HG02970 (cell line): Measurements from ENCODE around the gene FBXO42.
"Not testable (repeated sequence)": the region's sequence is repeated elsewhere in the genome, so short reads cannot be mapped to it uniquely, and the experiment has no call there.

ENCODE experiments used
- ATAC-seq: cut with Tn5 transposase; IDR thresholded peaks from one replicate; pipeline ENCODE4 v1.9.1; 2021; ENCODE audit warnings: mild to moderate bottlenecking, moderate library complexity, moderate number of reproducible peaks; ENCODE audit not compliant: unreplicated experiment, low FRiP score

FBXO42 gene

DNA sequence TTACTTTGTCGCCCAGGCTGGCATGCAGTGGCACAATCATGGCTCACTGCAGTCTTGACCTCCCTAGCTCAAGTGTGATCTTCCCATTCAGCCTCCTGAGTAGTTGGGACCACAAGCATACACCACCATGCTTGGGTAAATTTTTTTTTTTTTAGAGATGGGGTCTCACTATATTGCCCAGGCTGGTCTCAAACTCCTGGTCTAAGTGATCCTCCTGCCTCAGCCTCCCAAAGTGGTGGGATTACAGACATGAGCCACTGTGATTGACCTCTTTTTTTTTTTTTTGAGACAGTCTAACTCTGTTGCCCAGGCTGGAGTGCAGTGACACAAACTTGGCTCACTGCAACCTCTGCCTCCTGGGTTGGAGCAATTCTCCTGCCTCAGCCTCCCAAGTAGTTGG is 106.0 kb downstream of the FBXO42 start:
- not testable (repeated sequence) for ATAC-seq

GRCh38 chr1:16245476-16246196 is 106.6 kb downstream of the FBXO42 start:
- ATAC-seq = no peak

DNA sequence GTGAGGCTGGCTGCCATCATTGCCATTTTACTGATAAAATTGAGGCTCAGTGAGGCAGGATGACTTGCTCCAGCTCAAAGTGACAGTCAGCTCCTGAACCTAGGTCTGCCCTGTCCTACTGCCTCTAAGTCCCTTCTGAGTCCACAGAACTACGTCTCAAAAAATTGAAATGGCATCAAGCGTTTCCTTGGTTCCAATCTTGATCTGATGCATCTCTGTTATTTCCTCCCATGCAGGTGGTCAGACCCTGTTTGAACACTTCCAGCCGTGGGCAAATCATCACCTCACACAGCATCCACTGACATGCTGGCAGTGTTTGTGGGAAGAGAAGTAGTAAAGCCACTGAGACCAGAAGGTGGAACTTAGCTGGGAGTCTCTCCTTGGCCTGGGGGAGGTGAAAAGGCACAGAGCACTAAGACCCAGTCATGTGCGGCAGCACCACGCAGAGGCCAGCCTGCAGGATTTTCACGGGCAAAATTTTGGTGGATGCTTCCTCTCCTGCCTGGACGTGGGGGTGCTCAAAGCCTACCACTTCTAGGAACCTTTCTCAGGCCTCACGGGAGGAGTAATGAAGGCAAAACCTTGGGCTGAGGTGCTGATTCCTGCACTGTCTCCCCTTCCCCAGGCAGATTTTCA is 107.5 kb downstream of the FBXO42 start:
- ATAC-seq = no peak

DNA sequence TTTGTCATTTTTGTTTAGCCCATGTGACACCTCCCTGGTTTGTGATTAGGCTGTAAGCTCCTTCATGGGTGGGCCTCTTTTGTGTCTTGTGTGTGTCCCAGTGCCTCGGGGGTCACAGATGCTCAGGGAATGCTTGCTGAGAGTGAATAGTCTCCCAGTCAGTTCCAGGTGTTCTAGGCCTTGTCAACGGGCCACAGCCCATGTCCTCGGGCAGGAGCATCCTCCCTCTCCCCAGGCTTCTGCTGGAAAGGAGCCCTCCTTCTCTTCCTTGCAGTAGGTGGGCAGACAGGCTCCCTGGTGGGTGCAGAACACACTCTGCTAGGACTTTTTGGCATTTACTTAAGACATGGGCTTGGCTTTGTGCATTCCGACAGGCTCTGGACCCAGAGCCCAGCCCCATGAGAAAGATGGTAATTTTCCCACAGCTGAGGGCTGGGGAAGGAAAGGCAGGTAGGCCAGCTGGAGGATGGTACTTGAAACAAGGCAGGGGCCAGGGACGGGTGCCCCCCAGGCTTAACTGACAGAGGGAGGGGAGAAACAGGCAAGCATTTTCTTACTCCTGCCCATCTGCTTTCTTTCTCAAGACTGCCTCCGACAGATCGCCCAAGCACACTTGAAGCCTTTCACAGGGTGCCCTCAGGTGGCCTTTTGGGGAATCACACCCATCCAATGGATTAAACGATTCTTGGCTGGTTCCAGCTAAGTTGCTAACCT is 108.2 kb downstream of the FBXO42 start:
- ATAC-seq = no peak

GRCh38 chr1:16243215-16243610 is 109.1 kb downstream of the FBXO42 start:
- ATAC-seq = no peak

DNA sequence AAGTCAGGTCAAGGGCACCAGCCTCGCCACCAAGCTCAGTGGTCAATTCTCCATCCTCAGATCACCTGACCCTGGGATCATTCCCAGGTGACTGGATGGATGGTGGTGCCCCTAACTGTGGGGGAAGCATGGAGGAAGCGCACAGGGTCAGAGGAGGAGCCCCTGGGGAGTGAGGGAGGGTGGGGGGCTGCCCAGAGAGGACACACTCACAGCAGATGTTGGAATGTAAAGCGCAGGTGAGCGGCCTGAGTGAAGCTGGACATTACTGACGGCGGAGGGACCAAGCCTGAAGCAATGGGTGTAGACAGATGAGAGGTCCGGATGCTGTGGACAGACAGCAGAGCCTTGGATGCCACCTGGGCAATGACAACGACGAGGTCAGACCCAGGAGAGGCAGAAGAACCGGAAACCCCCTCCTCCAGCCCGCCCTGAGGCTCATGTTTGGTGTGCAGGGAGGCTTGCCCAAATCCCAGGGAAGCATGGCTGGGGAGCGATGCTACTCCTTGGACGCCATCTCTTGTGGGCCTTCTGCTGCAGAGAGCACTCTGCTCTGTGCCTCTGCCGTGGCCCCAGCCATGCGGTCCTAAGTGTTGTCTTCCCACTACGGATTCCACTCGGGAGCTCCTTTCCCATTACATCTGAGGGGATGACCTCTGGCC is 109.6 kb downstream of the FBXO42 start:
- ATAC-seq = no peak

- ATAC-seq = no peak
Measured at GRCh38 chr1:16241221-16241708, 111.0 kb downstream of the FBXO42 start.

GRCh38 chr1:16239972-16240491 is 112.2 kb downstream of the FBXO42 start:
- no peak for ATAC-seq

- ATAC-seq = no peak
Measured at GRCh38 chr1:16237343-16237830, 114.9 kb downstream of the FBXO42 start.

GRCh38 chr1:16236511-16237342 is 115.6 kb downstream of the FBXO42 start, which contains the start of gene CPLANE2:
CPLANE2 (minus strand) TSS chr1:16237183; CDS start chr1:16236742, 441 bp downstream.
- ATAC-seq = peak; percentile 78

GRCh38 chr1:16235944-16236510 is 116.3 kb downstream of the FBXO42 start:
- peak; percentile 29 for ATAC-seq

- no peak for ATAC-seq
Measured at GRCh38 chr1:16235347-16235746, 116.9 kb downstream of the FBXO42 start.

GRCh38 chr1:16233431-16233830 is 118.8 kb downstream of the FBXO42 start:
- no peak for ATAC-seq

- no peak for ATAC-seq
Measured at GRCh38 chr1:16232316-16232710, 120.0 kb downstream of the FBXO42 start.

- ATAC-seq = no peak
Measured at GRCh38 chr1:16231331-16232315, 120.7 kb downstream of the FBXO42 start.

GRCh38 chr1:16230744-16231143 is 121.5 kb downstream of the FBXO42 start:
- ATAC-seq = no peak

- no peak for ATAC-seq
Measured at GRCh38 chr1:16229976-16230740, 122.1 kb downstream of the FBXO42 start.
